ENCODE results near the gene DBF4B. TPM values are rescaled to one million over a fixed set of nuclear protein-coding genes. Genes with fewer than 3 reads are reported as not detected.

Gene DBF4B
- total RNA-seq, 1 experiment from 2014 or later, result 20.5 TPM

- no TSS peak for BruUV-seq (replicated peaks)
Observed at GRCh38 chr17:44769230-44769629, 60.8 kb downstream of the DBF4B start.

DNA sequence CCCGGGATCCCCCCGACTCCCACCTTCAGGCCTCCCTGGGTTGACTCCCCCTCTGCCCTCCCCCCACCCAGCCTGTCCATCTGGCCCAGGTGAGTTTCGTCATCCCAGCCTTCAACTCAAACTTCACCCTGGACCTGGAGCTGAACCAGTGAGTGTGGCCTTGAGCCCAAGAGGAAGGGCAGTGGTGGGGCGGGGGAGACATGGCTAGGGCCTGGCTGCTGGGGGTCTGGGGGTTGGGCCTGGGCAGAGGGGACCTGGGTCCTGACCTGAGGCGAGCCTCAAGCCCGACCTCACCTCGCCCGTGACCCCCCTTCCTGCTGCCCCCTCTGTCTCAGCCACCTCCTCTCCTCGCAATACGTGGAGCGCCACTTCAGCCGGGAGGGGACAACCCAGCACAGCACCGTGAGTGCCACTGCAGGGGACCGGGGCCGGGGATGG lies 61.2 kb downstream of the DBF4B start:
- no peak for DNase-seq (ENCODE audit: low spot score)
- no peaks in the 10 kb centered on the region for H3K27me3 ChIP-seq (replicated peaks; ENCODE audit: insufficient read depth, low read depth, low read length, poor library complexity)
- intact Hi-C loops (cut with micrococcal nuclease; ENCODE audit: unreplicated experiment), result loop anchor here (10.0 kb wide), 1 partner anchor 325 kb away; no protein-coding TSS in a partner anchor
- no peak overlapping the region for H3K27ac ChIP-seq (ENCODE audit: low read depth, low read length, poor library complexity, severe bottlenecking)
- no peak for TF ChIP-seq EZH2 (IDR thresholded peaks at IDR 0.05; ENCODE audit: borderline replicate concordance, low read depth, low read length, poor library complexity, severe bottlenecking)
- TF ChIP-seq, protein P1, sequence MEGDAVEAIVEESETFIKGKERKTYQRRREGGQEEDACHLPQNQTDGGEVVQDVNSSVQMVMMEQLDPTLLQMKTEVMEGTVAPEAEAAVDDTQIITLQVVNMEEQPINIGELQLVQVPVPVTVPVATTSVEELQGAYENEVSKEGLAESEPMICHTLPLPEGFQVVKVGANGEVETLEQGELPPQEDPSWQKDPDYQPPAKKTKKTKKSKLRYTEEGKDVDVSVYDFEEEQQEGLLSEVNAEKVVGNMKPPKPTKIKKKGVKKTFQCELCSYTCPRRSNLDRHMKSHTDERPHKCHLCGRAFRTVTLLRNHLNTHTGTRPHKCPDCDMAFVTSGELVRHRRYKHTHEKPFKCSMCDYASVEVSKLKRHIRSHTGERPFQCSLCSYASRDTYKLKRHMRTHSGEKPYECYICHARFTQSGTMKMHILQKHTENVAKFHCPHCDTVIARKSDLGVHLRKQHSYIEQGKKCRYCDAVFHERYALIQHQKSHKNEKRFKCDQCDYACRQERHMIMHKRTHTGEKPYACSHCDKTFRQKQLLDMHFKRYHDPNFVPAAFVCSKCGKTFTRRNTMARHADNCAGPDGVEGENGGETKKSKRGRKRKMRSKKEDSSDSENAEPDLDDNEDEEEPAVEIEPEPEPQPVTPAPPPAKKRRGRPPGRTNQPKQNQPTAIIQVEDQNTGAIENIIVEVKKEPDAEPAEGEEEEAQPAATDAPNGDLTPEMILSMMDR (conservative IDR thresholded peaks at IDR 0.05; ENCODE audit: low read depth, low read length), result no peak
- ChIA-PET CTCF (no interaction called here), POLR2A (ENCODE audit: low non-redundant PET) (no interaction called here)
- no TSS peak for BruUV-seq (replicated peaks)
- no peaks in the 10 kb centered on the region for H3K36me3 ChIP-seq (ENCODE audit: insufficient read depth, low read length, poor library complexity, severe bottlenecking)
- no peaks in the 10 kb centered on the region for H3K9me3 ChIP-seq (ENCODE audit: low read depth, low read length, poor library complexity, severe bottlenecking)
- H3K4me1 ChIP-seq (ENCODE audit: insufficient read depth, low read length, poor library complexity, severe bottlenecking), result no peaks in the 10 kb centered on the region
- no peak overlapping the region for H3K4me3 ChIP-seq (ENCODE audit: low read depth, low read length, poor library complexity, severe bottlenecking)

More at GRCh38 chr17:44769230-44769629, 60.8 kb downstream of the DBF4B start:
- POLR2A ChIA-PET (ENCODE audit: low non-redundant PET), result no interaction called here
- H3K9me3 ChIP-seq (ENCODE audit: low read depth, low read length, poor library complexity, severe bottlenecking), result no peaks in the 10 kb centered on the region
- intact Hi-C loops (cut with micrococcal nuclease; ENCODE audit: unreplicated experiment), result no loop called here
- no peaks in the 10 kb centered on the region for H3K36me3 ChIP-seq (ENCODE audit: insufficient read depth, low read length, poor library complexity, severe bottlenecking)
- DNase-seq (ENCODE audit: low spot score), result no peak
- TF ChIP-seq, protein P1 (conservative IDR thresholded peaks at IDR 0.05; ENCODE audit: low read depth, low read length), result no peak
- TF ChIP-seq EZH2 (IDR thresholded peaks at IDR 0.05; ENCODE audit: borderline replicate concordance, low read depth, low read length, poor library complexity, severe bottlenecking), result no peak
- CTCF ChIA-PET, result no interaction called here
- no peak overlapping the region for H3K4me3 ChIP-seq (ENCODE audit: low read depth, low read length, poor library complexity, severe bottlenecking)
- no peaks in the 10 kb centered on the region for H3K4me1 ChIP-seq (ENCODE audit: insufficient read depth, low read length, poor library complexity, severe bottlenecking)
- no peak overlapping the region for H3K27ac ChIP-seq (ENCODE audit: low read depth, low read length, poor library complexity, severe bottlenecking)
- H3K27me3 ChIP-seq (replicated peaks; ENCODE audit: insufficient read depth, low read depth, low read length, poor library complexity), result no peaks in the 10 kb centered on the region

GRCh38 chr17:44770166-44770925 lies 61.9 kb downstream of the DBF4B start:
- DNase-seq (ENCODE audit: low spot score), result no peak
- no peaks in the 10 kb centered on the region for H3K36me3 ChIP-seq (ENCODE audit: insufficient read depth, low read length, poor library complexity, severe bottlenecking)
- intact Hi-C loops (cut with micrococcal nuclease; ENCODE audit: unreplicated experiment), result loop anchor here (10.0 kb wide), 1 partner anchor 324 kb away; no protein-coding TSS in a partner anchor
- no peak overlapping the region for H3K27ac ChIP-seq (ENCODE audit: low read depth, low read length, poor library complexity, severe bottlenecking)
- no peak overlapping the region for H3K4me3 ChIP-seq (ENCODE audit: low read depth, low read length, poor library complexity, severe bottlenecking)
- TF ChIP-seq, protein P1 (conservative IDR thresholded peaks at IDR 0.05; ENCODE audit: low read depth, low read length), result no peak
- no peak for TF ChIP-seq EZH2 (IDR thresholded peaks at IDR 0.05; ENCODE audit: borderline replicate concordance, low read depth, low read length, poor library complexity, severe bottlenecking)
- ChIA-PET POLR2A (ENCODE audit: low non-redundant PET) (interaction anchor here (0.7 kb wide), 1 partner anchor 657 kb away, joined by 11 read pairs; no protein-coding TSS in a partner anchor), CTCF (no interaction called here)
- BruUV-seq (replicated peaks), result no TSS peak
- H3K27me3 ChIP-seq (replicated peaks; ENCODE audit: insufficient read depth, low read depth, low read length, poor library complexity), result no peaks in the 10 kb centered on the region
- H3K9me3 ChIP-seq (ENCODE audit: low read depth, low read length, poor library complexity, severe bottlenecking), result no peaks in the 10 kb centered on the region
- H3K4me1 ChIP-seq (ENCODE audit: insufficient read depth, low read length, poor library complexity, severe bottlenecking), result no peaks in the 10 kb centered on the region
